Kidney tubule cell (primary cell): ENCODE results near the gene OTUB1.

Experiments
- DNase-seq: peaks from one replicate; pipeline ENCODE4 v3.0.0-alpha.2; 2018; ENCODE audit warnings: low spot score

The OTUB1 gene

DNA sequence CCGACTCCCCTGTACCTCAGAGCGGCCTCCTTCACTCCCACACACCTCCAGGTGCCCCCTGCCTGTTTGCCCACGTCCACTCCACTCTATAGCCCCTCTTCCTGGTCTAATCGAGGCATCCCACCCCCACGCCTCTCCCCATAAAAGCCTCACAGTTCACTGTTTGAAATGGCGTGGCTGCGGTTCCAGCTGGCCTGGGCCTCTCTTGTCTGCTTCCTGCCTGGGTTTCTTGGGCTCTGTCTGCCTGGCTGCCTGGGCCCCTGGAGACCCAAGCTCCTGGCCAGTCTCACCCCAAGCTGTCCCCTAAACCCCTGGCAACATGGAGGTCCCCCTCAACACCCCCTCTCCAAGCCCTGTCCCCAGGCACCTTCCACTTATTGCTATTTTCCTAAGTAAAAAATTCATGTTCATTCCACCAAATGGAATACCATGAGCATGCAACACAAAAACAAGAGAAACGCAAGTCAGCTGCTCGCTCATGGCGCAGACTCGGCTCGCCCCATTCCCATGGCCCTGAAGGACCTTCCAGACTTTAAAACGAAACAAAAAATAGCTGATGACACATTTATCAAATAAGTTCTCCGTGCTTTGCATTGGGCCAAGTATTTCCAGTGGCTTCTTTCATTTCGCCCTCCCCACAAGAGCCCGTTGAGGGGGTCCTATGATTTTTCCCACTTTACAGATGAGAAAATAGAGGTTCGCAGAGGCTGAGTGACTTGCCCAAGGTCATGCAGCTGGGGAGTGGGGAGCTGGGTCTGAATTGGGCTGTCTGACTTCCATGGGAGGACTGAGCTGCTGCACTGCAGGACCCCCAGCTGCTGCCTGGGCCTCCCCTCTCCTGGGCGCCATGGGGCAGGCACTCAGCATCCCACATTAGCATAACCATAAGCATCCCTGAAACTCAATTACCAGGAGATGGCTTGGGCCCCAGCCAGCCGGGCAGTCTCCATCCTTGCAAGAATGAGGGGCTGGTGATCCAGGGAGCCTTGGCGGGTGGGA, 37.8 kb downstream of the OTUB1 start:
- DNase-seq: no peak

DNA sequence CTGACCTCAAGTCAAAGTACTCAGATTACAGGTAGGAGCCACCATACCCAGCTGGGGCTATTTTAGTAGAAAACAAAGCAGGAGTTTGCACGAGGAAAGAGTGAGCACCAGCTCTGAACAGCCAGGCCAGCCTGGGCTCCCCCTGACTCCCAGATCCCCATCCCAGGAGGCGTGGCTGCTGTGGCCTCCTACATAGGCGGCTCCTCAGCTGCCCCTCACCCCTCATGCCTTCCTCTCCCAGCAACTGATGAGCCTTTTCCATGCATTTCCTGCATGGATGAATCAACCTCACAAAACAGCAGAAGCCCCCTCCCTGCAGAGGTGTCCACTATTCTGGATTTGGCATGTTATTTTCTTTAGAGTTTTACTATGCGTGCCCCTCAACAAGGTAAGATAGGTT, 39.0 kb downstream of the OTUB1 start:
- DNase-seq: no peak

DNA sequence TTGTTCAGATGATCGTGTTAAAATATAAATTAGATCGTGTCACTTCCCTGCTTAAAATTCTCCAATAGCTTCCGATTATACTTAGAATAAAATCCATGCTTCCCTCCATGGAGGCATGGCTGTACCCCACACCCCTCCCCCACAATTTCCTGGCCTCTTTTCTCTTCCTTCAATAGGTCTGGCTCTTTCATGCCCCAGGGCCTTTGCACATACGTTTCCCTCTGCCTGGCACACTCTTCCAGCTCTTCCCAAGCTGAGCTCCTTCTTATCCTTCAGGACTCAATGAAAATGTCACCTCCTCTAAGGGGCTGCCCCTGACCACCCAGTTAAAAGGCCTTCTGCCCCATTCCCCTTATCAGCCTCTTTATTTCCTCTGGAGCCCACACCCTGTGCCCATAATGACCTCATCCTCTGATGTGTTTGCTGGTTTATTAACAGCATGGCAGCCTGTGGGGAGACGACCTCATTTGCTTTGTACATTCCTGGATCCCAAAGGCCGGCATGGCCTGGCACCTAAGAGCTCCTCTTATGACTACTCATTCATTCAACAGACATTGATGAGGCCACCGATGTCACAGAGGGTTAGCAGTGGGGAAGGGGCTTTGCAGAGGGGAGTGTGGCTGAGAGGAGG, 40.5 kb downstream of the OTUB1 start:
- peak; percentile 48 for DNase-seq

DNA sequence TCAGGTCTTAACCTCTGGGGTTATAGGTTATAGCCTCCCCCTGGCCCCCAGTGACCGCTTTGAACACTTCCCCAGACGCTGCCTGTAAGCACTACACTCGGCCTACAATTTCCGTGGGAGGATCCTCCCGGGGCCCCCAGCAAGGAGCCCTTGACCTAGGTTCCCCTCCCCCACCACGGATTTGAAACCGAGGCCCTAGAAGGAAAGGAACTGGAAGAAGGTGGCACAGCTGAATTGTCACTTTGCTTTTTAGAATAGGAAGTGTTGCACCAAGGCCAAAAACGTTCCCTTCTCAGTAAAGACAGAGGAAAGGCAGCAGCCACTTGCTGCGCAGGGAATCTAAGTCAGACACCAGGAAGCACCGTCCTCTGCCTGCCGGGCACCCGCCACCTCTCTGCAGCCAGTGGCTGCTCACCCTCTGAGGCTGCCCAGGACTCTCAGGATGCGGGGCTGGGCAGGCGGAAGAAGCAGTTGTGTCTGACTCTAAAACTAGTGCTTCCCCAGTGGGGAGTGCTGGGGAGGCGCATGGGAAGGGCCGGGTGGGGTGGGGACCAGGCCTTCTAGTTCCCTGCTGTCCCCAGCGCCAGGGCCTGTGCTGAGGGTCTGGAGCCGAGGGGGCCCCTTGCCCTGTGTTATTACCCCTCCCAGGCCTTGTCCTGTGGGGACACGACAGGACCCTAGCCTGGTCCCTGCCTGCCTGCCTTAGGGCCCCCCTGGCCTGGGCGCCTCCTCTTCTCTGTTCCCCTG, 41.6 kb downstream of the OTUB1 start:
- no peak for DNase-seq

DNA sequence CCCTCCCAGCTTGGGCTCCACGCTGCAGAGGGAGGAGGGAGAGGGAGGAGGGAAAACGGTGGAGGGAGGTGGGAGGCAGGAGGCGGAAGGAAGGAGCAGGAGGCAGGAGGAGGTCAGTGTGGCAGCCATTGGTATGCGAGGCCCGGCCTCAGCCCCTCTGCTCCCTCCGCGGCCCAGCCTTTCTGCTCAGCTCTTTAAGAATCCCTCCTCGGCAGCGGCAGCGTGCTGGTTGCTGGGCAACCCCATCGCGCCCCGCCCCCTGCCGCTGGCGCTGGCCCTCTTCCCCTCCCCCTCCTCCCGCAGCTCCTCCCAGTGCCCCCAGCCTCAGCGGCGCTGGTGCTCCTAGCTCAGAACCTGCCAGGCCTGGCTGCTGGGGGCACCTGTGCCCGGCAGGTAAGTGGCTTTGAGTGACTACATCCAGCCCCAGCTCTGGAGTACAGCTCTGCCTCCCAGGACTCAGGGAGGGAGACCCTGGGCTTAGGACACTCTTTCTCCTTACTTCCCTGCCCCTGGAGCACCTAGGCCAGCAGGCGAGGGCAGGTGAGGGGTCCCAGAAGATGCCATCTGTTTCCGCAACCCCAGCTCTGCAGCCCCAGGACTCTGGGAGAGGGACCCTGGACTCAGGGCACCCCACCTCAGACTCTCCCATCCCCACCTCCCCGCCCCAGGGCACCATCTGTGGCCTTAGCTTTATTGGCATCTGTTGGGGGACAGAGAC, 42.3 kb downstream of the OTUB1 start:
- DNase-seq: peak; percentile 9

DNA sequence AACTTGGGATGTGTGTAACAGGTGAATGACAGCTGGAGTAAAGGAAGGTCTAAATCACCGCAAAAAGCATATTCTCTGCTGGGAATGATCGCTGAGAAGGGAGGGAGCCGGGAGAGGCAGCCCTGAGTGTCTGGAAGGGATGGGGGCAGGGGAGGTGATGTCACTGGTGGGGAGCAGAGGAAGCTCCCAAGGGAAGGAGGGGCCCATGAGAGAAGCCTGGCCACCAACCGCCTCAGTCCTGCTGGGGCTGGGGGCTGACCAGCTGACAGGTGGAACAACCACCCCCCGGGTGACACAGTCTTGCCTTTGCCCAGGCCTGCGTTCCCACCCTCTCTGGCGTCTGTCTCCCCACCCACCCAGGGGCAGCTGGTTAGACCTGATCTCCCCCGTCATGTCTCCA, 43.5 kb downstream of the OTUB1 start:
- DNase-seq: no peak

DNA sequence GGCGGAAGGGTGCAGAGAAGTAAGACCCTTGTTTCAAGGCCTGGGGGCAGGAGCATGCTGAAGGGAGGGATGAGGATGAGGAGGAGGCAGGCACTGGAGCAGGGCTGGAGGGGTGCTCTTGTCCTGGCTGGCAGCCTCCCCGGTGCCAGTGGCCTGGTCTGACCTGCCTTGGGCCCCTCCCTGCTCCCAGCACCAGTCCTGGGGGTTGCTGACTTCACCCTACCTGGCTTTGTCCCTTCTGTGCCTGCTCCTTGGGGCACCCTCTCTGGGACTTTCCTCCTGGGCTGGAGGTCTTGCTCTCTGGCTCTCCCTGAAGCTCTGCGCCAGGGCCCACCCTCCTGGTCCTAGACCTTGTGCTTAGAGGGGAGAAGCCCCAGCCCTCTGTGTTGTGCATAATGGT, 44.8 kb downstream of the OTUB1 start:
- DNase-seq: no peak

DNA sequence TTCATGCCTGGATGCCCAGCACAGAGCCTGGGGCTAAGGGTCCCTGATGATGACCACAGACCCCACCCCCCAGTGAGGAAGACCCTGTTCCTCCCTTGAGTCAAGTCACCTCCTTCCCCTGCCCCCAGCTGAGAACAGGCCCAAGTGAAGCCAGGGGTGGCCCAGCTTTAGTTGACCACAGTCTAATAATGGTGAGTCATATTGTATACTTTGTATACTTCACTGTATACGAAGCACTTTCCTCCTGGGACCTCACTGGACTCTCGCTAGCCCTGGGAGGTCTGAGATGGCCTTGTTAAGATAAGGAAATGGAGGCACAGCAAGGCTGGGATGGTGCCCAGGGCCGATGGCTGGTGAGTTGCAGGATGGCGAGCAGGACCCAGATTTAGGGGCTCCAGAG, 45.8 kb downstream of the OTUB1 start:
- no peak for DNase-seq

DNA sequence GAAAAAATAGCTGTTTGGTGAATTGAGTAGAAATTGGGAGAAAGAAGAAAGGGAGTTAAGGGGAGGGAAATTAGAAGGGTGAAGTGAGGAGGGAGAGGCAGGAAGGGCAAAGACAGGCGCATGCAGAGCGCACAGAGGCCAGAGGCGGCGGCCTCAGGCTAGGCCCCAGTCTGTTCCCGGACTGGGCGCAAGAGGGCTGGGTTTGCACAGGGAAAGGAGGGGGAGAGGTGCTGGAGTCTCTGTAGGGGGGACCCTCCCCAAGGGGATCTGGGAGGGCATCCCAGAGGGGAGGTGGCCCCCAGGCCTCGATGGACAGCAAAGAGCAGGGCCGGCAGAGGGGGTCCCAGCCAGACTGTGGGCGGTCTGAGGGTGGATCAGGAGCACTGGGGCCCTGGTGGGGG, 48.2 kb downstream of the OTUB1 start:
- no peak for DNase-seq

DNA sequence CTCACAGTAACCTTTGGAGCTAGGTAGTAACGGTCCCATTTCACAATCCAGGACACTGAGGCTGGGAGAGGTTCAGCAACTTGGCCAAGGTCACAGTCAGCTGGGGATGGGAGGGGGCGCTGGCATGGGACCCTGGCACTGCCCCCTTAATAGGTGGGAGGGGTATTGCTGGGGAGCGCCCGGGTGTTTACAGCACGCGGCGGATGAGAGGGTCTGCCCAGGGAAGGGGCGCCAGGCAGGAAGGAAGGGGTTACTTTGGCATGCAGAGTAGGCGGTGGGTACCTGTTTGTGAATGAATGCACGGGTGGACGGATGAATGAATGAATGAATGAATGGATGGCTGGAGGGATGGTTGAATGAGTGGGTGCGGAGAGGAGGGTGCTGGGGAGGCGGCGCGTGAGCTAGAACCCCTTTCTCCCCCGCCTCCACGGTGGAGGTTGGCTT, 48.9 kb downstream of the OTUB1 start:
- no peak for DNase-seq

DNA sequence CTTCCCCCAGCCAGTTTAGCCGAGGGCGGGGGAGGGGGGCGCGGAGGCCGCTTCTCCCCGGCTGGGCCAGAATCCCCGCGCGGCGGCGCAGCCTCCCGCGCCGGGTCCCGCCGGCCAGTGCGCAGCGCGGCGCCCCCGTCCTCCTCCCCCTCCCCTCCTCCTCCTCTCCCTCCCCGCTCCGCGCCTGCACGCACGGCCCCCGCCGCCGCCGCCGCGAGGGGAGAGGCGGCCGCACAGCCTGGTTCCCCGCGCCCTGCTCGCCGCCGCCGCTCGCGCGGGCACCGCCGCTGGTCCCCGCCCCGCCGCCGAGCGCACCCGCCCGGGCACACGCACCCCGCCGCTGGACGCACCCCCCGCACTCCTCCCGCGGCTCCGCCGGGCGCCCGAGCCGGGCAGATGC, 49.3 kb downstream of the OTUB1 start, which contains the start of gene FLRT1:
FLRT1 (plus strand) TSS at position 356 of the 400 bp plus-strand sequence. CDS start 80,337 bp downstream, outside the sequence.
- no peak for DNase-seq

DNA sequence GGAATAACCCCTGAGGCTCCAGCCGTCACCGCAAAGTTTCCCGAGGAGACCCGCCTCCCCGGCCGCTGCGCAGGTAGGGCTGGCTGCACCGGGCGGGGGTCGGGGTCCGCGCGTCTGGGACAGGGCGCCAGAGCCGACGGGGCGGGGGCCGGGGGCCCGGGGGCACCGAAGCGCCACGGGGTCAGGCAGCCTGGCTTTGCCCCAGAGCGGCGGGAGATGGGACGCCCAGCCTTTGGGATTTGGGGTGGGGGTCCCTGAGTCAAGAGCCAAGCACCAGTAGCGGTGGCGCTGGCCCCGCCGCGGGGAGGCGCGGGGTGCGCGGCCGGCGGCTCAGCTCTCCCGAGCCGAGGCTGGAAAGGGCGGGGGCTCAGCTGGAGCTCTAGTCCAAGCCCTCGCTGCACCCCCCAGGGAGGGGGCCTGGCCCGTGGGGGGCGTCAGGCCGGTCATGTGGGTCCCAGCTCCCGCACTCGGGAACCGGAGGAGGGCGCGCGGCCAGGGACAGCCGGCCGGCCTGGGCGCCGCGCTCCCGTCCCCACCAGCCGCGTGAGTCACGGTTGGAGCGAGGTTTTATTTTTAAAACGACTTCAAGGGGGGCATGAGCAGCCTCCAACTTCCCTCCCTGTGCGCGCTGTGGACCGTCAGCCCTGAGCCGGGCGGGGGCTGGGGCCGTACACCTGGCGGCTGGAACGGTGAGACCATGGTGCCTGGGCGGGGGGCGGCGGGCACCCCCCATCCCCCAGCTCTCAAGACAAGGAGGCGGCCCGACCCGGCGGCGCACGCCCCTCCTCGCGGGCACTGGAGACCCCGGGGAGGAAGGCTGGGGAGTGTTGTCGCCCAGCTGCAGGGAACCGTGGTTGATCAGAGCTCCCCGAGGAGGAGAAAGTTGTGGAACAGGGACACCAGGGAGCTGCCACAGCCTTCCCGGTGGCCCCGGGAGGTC, 50.1 kb downstream of the OTUB1 start:
- peak; percentile 22 for DNase-seq

DNA sequence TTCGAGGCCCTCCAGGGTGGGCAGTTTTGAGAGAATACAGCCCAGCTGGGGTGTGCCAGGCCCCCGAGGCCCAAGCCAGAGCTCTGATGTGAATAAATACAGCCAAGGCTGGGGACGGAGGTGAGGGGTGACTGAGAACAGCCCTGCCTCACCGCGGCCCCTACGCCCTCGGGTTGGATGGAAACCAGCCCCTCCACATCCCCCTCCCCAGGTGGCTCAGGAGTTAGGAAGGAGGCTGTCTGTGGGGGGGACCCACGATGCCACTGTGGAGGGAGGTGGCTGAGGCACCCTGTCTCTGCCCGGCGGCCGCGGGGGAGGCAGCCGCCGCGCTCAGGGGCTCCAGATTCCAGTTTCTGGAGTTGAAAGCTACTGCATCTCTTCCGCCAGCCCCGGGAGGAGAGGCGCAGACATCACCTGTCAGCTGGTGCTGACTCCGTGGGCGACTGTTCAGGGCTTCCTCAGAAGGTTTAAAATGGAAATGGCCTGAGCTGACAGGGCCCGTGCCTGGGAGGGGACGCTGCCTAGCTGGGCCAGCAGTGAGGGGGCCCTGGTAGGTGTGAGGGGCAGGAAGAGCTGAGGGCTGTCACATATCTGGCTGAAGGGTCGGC, 50.9 kb downstream of the OTUB1 start:
- DNase-seq: no peak

DNA sequence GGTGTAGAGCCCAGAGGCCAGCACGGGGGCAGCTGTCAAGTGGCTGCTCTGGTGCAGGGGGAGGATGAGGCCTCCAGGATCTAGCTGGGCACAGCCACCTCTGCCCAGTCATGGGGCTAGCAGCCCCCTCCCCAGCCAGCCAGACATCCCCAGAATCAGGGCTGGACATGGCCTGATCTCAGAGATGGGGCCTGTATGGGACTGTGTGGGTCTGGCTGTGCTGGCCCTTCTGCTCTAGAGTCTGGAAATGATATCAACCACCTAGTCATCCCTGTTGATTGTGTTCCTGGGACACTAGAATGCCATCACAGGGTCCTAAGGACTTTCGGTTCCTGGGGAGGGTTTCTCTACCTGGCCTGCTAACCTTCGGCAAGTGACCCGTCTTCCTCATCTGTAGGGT, 52.3 kb downstream of the OTUB1 start:
- no peak for DNase-seq

DNA sequence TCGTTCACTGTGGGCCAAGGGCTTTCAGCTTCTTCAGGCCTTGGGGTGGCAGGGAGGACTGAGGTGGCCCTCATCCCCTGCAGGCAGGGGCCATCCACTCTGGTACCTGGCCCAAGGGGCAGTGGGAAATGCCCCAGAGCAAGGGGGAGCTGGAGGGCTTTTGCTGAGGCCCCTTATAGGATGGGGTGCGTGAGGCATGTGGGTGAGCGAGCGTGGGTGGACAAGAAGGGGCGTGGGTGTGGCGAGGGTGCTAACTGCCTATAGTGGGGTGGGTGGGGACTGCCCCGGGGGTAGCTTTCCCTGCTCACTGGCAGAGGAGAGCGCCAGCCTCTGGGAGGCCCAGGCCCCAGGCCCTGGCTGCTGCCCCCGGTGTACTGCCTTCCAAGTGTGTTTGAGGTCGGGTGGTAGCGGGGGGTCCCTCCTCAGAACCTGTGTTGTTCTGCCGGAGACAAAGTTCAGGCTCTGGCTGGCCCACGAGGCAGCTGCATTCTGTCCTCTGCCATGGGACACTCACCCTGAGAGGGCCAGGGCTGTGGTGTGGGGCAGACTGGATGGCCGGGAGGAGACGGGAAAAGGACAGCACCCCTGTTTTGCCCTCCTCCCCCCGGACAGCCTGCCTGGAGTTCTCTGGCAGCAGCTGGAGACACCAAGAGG, 52.9 kb downstream of the OTUB1 start:
- DNase-seq: no peak

DNA sequence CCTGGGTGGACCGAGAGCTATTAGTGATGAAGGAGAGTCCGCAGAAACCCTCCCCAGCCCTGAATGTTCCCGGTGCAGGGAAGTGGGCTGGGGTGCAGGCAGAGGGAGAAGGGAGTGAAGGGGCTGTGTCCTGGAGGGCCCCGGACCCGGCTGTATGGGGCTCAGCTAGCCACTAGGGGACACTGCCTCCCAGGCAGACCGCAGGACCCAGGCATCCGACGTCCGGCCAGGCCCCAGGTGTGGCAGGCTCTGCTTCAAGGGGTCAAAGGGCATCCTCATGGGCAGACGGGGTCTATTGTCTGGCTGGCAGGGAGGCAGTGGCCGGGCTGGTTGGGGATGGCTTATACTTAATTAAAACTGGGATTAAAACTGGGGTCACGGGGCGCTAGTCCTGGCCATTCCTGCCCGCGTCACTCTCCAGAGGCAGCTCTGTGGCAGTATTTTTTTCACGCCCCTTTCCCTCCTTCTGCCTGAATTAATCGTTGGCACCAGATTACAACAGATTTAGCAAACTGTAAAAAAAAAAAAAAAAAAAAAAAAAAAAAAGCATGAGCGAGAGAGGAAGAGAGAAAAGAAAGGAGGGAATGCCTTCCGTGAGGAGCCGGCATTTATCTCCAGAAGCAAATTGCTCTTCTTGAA, 54.6 kb downstream of the OTUB1 start:
- no peak for DNase-seq

DNA sequence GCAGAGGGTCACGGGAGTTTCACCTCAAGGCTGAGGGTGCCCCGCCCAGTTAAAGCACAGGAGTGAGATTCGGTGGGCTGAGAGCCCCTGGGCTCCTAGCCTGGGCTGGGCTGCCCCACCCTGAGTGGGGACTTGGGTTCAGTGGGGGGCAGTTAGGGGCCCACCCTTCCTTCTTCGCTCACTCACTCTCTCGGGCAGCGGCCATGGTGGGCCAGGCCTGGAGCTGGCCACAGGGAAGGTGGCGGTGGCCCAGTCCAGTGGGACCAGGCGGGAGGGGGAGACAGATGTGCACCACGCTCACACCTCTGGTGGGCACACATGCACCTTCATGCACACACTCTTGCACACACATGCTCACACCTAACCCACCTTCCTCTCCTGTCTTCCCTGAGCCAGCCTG, 55.6 kb downstream of the OTUB1 start:
- DNase-seq: no peak

DNA sequence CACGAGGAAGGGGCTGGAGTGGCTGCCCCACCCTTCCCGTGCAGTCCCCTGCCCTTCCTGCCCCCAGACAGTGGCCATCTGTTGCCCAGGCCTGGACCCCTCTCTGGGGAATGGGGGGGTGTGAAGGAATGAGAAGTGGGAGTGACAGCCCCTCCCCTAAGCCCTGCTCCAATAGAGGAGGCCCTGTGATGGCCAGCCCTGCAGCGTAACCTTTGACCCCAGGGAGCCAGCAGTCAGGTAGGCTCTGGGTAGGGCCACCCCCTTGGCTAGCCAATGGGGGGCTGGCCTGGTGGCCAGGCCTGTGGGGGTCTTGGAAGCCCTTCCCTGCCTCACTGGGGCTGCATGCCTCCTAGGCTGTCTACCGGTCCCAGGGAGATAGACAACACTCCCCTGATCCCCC, 56.1 kb downstream of the OTUB1 start:
- no peak for DNase-seq

DNA sequence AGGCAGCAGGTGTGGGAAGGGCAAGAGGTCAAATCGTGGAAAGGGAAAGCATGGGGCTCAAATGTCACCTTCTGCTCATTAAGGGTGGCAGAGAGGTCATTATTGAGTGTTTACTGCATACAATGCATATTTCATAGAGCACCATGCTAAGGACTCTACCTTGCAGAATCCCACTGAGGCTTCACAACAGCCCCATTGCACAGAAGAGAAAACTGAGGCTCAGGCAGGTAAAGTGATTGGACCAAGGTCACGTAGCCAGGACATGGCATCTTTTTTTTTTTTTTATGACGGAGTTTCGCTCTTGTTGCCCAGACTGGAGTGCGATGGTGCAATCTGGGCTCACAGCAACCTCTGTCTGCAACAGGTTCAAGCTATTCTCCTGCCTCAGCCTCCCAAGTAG, 57.3 kb downstream of the OTUB1 start:
- no peak for DNase-seq
